Cardiac septum (tissue), 1 donor: Measurements from ENCODE around the gene AGTRAP. TPM values are rescaled to one million over a fixed set of nuclear protein-coding genes. Genes with fewer than 3 reads are reported as not detected.

Experiments
- DNase-seq: peaks from one replicate; pipeline ENCODE4 v3.0.0-alpha.2; 2020; ENCODE audit warnings: low spot score
- intact Hi-C: fragments of 100-400 bp; cut with DNase I; formaldehyde crosslinking; loops from one replicate; pipeline ENCODE4 v1.14.0; 2022
- total RNA-seq: library from RNA; stranded (reverse); fragmentation: NEBNext Ultra II Directional; extraction: Animal tissue kit (Norgen Biotek cat#: 25700); gene quantifications from one replicate; pipeline ENCODE4 v1.2.1, GENCODE V29; 2021
- donor health status: DM: no; HTN: no; CAD: no.

Gene AGTRAP
- total RNA-seq, 1 donor from 2014 or later = 17.4 TPM

DNA sequence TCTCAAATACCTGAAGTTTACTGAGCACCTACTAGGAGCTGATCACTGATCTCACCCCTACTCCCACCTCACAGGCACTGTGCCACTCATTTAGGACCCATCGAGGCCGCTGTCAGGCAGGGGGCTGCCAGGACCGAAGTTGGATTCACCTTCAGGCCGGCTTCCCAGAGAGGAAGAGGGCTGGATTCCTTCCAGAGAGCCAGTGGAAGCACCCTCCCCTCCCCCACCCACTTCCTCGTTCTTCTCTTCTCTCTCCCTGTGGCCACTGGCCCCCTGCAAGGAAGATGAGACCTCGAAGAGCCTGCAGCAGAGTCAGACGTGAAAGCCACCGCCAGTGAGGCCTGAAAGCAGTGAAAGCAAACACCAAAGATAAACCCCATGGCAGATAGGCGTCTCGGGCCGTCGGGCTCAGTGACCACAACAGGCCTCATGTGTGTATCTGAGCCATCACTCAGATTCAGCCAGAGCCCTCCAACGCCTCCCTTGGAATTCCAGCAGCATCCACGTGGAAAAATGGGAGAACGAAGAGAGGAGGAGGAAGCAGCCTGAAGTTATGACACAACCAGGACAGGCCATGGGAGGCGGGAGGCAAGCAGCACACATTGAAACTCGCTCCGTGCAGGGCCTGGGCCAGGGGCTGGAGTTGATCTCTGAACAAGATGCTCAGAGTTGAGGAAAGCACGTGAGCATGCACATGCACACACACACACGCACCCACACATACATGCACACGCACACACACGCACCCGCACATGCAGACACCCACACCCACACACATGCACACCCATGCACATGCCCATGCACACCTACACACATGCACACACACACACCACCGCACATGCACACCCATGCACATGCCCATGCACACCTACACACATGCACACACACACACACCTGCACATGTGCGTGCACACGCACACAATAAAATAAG lies 6.2 kb upstream of the AGTRAP start:
- intact Hi-C loops = loop anchor here (10.0 kb wide), 1 partner anchor 675 kb away; no protein-coding TSS in a partner anchor
- no peak for DNase-seq

DNA sequence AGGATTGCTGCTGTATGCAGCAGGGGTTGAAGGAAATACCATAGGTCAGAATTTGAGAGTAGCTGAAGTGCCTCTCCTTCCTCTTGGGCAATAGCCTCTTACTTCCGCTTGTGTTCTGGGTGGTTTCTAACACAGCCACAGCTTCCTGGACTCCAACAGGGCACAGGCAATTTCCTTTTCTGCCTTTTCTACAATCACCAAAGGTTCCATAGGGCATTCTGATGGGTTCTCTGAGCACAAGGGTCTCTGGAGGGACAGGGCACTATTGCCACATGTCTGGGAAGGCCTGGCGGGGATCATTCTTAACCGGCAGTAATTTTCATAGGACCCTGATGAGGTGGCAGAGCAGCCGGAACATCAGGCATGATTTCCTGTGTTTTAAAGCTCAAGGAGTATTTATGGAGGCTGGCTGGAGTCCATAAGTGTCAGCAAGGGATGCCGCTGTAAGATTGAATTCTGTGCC lies 5.5 kb upstream of the AGTRAP start:
- intact Hi-C loops = no loop called here
- no peak for DNase-seq

GRCh38 chr1:11731691-11732283 lies 4.1 kb upstream of the AGTRAP start:
- DNase-seq = no peak
- intact Hi-C loops = no loop called here

DNA sequence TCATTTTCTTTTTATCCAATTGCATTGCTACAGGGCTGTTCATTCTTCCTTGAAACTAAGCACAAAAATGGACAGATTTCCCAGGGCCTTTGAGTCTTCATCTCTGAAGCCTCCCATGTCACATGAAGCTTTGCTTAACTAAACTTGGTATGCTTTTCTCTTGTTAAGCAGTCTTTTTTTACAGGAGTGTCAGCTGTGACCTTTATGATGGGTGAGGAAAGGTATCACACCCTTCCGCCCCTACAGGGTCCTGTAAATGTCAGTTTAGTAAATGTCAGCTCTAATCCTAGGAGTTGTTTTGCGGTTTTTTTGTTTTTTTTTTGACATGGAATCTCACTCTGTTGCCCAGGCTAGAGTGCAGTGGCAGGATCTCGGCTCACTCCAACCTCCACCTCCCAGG lies 2.6 kb upstream of the AGTRAP start:
- DNase-seq = no peak
- intact Hi-C loops = no loop called here

- DNase-seq = no peak
- intact Hi-C loops = loop anchor here (5.0 kb wide), 1 partner anchor 67 kb away; no protein-coding TSS in a partner anchor
These were observed 444 bp upstream of the AGTRAP start for GRCh38 chr1:11735531-11735853.

DNA sequence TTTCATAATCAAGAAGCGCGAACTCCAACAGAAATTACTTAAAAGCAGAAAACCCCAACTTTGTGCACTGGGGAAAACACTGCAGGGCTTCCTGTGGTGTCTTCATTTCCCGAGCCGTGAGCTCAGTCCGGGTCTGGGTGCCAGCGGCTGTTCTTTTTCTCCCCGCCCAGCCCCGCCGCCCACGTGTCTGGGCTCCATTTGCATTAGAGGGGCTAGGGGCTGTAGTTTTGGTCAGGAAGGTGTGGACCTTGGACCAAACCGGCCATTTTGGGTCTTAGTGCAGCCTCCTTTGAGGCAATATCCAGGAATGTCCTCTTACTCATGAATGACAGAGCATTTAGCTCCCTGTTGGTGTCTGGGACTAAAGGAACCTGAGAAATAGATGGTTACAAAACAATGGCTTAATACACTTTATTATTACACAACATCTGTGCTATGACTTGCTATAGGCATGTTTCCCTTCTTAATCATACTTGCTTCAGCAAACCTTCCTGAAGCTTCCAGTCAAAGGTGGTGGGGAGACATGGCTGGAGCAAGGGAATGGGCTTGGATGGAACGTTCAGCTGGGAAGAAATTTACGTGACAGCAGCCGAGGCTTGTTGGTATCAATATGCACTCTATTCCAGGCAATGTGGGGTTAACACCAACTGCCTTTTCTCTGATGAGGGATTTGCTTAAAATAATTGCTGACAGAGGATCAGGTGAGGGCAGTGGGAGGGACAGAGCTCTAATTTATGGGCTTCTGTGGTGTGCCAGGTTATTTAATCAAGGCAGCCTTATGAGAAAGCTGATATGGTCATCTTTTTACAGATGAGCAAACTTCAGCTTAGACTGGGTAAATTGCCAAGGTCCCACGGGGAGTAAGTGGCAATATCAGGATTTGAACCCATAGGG lies 1.1 kb downstream of the AGTRAP start:
- intact Hi-C loops = loop anchor here (1.0 to 5.0 kb wide), 2 partner anchors 48 to 65 kb away; no protein-coding TSS in a partner anchor
- peak; percentile 79 for DNase-seq

GRCh38 chr1:11738096-11738495 lies 2.2 kb downstream of the AGTRAP start:
- no peak for DNase-seq
- intact Hi-C loops = loop anchor here (5.0 kb wide), 1 partner anchor 64 kb away; no protein-coding TSS in a partner anchor

DNA sequence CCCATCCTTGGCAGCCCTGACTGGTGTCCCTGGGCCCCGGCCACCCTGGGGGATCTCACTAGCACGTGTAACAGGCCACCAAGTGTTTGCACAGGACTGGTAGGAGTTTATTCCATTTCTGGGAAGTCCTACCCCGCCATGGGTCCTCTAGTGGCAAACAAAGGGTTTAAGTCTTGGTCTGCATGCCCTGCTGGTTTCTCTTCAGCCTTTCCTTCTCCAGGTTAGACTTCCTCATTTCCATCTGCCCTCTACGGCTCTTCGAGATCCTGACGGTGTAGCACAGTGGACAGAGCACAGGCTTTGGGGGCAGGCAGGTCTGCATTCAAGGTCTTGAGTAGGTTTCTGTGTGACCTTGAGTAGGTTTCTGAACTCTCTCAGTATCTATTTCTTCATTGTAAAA lies 2.8 kb downstream of the AGTRAP start:
- intact Hi-C loops = loop anchor here (5.0 kb wide), 1 partner anchor 64 kb away; no protein-coding TSS in a partner anchor
- DNase-seq = no peak

DNA sequence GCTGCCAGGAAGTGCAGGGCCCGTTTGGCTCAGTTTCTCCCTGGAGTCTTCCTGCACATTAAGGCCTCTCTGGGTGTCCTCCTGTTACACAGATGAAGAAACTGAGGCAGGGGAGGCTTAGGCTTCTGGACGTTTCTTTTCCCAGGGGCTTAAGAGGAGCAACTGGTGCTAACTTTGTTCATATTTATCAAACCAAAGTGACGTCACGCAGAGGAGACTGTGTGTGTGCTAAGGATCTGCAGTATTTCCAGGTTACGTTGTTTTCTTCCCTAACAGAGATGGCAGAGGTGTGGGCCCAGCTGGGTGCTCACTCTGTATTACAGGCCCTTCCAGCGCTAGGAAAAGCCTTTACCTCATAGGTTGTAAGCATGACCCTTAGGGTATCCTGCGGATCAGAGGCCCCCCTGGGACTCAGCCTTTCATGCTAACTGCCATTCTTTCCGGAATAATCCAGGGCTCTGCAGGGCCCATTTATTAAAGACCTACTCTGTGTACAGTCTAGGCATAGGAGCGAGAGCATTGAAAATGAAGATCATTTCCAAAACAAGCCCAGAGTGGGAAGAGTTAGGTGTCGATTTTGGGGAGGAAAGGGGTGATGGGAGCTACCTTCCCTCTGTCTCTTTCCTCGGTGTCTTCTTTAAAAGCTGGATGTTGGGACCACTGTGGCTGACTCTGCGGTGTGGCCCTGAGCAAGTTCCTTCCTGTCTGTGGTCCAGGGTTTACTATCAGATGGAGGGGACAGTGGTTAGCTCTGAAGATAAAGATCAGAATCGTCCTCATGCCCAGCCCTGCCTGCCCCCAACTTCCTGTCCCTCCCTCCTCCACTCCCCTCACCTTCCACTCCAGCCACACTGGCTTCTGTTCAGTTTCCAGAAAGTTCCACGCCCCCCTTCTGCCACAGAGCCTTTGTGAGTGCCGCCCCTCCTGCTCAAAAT lies 4.6 kb downstream of the AGTRAP start:
- no peak for DNase-seq
- intact Hi-C loops = no loop called here

DNA sequence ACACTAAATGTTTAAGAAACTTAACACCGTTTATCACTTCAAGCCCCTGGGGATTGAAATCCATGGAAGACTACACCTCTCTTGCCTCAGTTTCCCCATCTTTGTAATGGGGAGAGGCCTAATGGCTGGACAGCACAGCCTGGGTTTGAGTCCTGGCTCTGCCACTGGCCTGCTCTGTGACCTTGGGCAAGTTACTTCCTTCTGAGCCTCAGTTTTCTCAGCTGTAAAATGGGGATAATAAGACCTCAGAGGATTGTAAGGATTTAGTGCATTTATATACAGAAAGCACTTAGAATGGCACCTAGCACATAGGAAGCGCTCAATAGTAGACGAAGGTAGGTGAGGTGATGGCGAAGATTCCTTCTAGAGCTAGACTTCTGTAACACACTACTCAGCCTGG lies 5.5 kb downstream of the AGTRAP start:
- DNase-seq = no peak
- intact Hi-C loops = no loop called here

GRCh38 chr1:11741919-11742558 lies 6.1 kb downstream of the AGTRAP start:
- DNase-seq = no peak
- intact Hi-C loops = no loop called here

- intact Hi-C loops = no loop called here
- no peak for DNase-seq
These were observed 8.4 kb downstream of the AGTRAP start for GRCh38 chr1:11744287-11744686.

- intact Hi-C loops = no loop called here
- no peak for DNase-seq
These were observed 10.2 kb downstream of the AGTRAP start for GRCh38 chr1:11746092-11746491.

GRCh38 chr1:11746795-11747487 lies 11.0 kb downstream of the AGTRAP start:
- no peak for DNase-seq

GRCh38 chr1:11748294-11749202 lies 12.6 kb downstream of the AGTRAP start:
- intact Hi-C loops = no loop called here
- DNase-seq = no peak

More at GRCh38 chr1:11746795-11747487, 11.0 kb downstream of the AGTRAP start:
- intact Hi-C loops = no loop called here

- peak; percentile 88 for DNase-seq
These were observed 13.3 kb downstream of the AGTRAP start for GRCh38 chr1:11749203-11749689.

More at GRCh38 chr1:11749203-11749689, 13.3 kb downstream of the AGTRAP start:
- intact Hi-C loops = no loop called here
